Stimulated activated CD4-positive, alpha-beta T cell treated with anti-CD3 and anti-CD28 coated beads, Interleukin-4, amount 100 ng/mL, for 24 hours (primary cell): ENCODE measurements around the gene SNRK.

Experiments used
- DNase-seq: peaks from one replicate; pipeline ENCODE4 v3.0.0-alpha.2; 2020

SNRK gene

DNA sequence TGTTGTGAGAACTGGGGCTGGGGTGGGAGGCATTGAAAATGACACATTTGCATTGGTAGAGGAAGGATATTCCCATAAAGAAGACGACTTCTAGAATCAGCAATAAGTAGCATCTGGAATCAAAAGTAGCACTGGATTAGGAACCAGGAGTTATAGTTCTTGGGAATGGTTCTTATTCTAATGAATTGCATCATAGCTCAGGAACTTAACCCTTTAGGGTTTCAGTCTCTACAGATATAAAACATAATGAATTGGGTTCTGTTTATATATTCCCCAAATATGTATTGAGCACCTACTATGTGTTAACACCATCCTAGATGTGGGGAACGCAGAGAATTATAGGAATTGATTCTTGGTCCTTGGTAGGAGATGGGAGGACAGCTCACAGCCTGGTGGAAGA, 16.3 kb upstream of the SNRK start:
- DNase-seq = no peak

DNA sequence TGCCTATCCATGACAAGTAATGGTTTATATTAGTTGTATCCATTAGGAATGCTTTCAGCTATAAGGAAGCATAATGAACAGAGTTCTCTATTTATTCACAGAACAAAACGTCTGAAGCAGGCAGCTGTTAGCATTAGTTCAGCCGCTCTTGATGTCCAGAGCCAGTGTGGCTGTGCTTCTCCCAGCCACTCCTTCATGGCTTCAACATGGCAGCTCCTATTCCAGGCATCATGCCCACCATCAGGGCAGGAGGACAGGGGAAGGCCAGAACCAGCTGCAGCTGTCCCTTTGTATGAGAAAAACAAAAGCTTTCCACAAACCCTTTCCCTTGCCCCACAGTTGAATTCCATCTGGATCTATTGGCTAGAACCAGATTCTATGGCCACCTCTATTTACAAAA, 12.9 kb upstream of the SNRK start:
- DNase-seq = no peak

DNA sequence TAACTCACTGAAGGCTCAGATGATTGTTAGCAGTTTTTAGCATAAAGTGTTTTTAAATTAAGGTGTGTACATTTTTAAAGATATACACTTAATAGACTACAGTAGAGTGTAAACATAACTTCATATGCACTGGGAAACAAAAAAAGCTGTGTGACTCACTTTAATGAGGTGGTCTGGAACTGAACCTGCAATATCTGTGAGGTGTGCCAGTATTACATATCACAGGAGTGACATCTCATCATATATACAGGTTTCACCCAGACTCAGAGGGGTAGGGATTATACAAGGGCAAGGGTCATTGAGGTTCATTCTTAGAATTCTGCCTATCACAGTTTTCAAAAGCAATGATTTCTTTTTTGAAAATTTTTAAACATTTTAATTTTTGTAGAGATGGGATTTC, 7.3 kb upstream of the SNRK start:
- DNase-seq = no peak

DNA sequence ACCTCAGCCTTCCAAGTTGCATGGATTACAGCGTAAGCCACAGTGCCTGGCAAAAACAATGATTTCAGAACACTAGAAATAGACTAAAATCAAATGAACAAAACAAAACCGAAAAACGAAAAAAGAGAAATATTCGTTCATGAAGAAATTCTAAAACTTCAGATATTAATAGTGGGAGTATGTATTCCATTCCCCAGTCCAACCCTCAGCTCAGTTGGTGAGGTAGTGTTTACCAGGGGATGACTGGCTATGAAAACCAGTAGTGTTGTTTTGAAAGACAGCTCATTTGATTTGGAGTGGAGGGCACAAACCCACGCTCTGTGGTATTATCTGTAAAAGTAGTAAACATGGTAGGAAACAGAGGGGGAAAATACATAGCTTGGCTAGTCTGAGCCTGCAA, 6.8 kb upstream of the SNRK start:
- no peak for DNase-seq

DNA sequence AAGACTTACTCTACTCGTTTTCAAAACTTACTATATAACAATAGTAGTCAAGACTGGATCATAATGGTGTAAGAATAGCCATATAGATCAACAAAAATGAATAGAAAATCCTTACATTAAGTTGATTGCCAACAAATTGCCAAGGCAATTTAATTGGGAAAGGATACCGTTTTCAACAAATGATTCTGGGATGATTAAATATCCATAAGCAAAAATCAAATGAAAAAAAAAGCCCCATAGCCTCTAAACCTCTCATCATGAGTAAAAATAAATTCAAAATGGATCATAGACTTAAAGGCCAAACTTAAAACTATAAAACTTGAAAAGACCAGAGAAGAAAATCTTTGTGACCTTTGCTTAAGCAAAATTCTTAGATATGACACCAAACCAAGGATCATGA, 5.3 kb upstream of the SNRK start:
- DNase-seq = no peak

DNA sequence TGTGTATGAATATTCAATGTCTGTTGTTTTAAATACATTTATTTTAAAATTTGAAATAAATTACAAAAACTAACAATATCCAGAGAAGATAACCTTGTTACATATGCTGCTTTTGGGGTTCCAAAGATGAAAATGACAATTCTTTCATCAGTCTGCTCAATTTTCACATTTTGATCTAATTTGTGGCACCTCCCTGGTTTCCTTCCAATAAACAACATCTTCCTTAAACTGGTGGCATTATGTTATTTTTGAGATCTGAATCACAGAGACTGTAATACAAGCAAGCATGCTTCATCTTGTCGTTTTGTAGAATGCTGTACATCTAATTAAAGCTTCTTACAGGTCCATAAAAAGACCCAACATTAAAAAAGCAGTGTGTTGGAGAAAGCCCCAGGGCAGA, 2.2 kb upstream of the SNRK start:
- DNase-seq = no peak

DNA sequence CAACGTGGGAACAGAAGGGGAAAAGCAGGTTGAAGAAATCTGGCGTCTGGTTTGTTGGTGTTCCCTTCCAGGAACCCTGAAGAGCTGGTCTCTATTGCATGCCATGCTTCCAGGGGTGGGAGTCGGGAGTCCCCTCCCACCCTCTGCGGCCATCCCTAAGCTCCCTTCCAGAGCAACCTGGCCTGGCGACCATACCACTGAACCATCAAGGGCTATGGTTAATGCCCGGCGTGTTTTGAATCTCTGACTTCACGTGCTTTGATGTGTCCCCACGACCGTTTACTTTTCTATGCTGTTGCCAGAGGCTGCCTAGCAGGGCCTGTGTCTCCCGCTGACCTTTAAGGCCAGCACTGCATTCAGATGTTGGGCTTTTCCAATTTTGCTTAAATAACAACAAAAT, 696 bp upstream of the SNRK start:
- no peak for DNase-seq

DNA sequence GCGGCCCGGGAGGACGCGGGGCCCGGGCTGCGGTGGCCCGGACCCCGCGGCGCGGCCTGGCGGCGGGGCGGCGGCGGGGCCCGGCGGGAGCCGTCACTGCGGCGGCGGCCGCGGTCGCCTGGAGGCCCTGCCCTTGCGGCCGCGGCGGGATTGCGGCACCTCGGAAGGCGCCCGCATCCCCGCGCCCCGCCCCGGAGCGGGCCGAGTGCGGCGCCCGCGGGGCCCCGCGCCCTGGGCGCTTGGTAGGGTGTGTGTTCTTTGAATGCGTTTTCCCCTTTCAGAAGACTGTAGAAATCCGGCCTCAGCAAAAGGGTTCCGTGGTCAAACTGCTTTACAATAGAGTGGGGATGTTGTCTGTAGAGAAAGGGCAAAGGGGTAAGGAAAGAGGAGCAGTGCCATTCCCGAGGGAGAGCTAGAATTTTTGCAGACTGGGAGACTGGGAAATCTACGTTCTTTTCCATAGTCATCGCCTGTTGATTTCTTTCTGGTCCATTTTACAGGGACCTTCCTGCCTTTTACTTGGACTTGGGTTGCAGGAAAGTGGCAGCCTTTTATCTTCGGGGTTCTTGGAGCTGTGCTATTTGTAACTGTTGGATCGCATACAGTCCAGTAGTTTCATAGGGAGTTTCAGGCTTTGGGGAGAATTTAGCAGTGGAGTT, 630 bp downstream of the SNRK start:
- no peak for DNase-seq

DNA sequence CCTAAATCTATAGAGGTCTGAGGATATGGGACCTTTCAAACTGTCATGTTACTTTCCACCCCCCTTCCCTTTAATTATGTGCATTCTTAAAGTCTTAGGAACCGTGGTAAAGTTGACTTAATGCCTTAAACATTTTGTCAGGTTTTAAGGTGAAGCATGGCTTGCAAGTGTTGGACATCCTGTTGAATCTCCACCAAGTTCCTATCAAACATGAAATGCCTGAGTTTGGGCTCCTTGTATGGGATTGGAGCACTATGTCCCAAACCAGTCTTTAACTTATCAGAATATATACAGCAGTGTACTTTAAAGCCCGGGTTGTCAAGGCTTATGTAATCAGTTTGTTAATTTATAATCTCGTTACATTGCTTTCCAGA, 1.1 kb downstream of the SNRK start:
- no peak for DNase-seq

DNA sequence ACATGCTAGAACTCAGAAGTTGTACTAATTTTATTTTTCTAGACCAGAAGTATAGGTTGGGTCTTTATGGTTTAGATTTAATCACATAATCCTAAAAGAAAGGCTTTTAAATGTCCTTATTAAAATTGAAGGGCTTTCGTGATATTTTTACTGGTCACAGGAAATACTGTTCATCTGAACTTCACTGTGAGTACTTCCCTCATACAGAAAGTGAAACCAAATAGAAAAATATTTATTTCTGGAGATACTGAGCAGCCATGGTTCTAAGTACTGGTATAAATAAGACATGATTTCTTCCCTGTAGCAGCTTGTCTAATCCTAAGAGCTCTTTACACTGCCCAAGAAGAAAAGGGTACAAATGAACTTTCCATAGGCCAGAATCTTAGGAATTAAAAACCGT, 2.0 kb downstream of the SNRK start:
- no peak for DNase-seq

DNA sequence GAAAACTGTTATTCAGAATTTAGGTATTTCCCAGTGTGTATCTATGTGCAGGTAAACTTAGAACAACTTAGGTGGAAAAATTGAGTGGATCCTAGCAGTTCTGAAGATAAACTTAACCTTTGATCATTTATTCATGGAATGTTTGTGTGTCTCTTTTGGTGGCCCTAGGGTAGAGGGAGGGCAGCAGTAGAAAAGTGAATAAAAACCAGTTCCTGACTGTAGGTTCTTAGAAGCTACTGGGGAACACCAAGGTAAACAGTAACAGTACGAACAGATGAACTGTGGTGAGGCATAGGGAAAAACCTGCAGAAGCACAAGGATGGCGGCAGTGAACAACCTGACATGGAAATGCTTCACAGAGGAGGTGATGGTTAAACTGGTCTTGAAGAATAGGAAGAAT, 2.5 kb downstream of the SNRK start:
- no peak for DNase-seq

DNA sequence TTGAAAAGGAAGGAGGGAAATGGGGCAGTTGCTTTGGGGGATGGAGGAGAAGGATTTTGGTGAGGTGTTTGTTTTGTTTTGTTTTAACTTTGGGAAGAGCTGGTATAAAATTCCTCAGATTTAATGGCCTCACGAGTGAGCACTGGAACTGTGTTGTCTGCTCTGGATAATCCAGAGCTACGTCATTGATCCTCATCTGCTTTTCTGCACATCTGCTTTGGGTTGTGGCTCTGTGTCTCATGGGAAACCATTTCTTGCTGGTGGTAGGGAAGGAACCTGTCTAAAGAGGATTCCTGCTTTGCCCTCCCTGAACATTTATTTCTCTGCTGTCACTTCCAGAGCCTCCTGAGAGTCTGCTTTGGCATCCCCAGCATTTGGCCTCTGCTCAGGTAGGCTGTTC, 3.1 kb downstream of the SNRK start:
- DNase-seq = no peak

DNA sequence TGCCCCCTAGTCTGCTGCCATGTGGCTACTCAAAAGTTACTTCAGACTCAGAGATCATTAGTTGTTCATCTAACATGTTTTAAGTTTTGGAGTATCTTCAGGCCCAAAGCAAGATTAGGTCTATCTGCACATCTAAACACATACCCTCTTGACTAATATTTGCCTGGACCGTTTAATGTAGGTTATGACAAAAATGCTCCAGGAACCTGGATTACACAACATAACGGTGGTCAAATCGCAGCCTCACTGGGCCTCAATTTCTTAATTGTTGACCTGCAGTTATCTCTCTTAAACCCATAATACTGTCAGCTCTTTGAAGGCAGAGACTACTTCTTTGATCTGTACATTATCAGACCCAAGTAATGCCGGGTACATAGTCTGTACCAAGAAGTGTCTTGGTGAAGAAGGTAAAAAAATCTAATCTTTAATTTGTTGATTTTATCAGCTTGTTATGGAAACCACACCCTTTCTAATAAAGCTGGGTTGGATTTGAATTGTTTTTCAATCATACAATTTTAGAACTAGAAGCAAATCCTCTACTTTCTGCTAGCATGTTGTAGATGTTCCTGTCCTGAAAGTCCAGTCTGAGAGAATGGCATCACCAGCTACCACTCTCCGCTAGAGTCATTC, 3.6 kb downstream of the SNRK start:
- DNase-seq = no peak

DNA sequence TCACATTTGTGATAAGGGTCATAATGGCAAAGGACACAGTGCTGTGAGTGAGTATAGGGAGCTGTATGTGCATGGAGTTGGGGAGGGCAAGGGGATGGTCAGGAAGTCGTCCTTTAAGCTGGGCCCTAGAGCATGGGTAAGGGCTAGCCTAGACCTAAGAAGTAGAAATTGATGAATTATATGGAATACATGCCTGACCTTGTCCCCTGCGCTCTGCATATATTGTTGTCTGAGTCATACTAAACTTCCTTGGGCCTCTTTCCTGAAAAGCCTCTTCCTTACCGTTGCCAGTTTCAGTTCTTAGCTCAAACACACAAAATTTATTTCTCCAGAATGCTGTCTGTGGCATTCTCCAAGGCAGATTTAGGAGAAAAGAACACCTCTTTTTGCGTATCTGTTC, 4.6 kb downstream of the SNRK start:
- no peak for DNase-seq

DNA sequence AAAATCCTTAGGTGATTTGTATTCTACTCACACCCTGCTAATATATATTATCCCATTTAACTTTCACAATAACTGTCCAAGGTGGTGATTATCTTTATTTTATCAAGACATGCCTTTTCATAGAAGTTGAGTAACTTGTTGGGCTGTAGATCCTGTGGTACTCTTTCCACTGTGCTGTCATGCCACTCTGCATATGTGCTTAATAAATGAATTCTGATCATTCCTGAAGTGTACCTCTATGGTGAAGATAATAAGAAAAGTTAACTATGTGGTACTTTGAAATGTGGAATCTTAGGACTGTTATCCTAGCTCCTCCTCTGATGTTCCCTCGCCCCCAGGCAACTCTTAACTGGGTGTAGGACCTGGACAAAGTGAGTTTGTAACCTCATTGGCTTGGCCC, 5.2 kb downstream of the SNRK start:
- DNase-seq = no peak

DNA sequence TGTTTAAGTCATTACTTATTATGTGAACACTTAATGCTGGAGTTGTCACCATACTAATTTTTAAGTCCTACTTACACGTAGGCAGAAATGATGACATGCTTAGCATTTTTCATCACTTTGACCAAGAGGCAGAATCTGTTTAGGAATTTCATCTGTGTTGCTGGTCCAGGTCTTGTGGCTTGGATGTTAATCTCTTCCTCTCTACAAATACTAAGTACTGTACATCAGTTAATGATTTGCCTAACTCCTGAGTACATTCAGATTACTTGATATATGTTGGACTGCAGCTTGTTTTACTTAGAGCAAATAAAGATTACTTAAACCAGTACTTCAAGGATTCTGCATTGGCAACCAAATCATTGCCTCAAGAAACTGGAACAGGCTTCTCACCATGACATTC, 8.6 kb downstream of the SNRK start:
- DNase-seq = no peak

DNA sequence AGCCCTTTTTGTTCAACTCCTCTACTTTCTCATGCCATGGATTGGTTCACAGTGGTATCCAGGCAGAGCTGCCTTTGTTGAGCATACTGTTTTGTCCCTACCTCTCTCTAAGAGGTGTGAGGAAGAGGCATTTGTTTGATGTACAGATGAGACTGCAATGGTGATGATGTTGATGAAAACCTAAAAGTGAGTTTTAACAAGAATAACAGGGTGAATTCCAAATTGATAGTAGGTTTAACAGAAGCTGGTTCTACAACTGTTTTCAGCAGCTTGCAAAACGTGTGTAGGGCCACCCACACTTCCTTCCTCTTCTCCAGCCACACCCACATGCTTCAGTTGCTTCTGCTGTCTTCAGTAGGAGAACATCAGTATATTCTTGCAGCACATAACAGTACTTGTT, 10.2 kb downstream of the SNRK start:
- DNase-seq = peak; percentile 50

DNA sequence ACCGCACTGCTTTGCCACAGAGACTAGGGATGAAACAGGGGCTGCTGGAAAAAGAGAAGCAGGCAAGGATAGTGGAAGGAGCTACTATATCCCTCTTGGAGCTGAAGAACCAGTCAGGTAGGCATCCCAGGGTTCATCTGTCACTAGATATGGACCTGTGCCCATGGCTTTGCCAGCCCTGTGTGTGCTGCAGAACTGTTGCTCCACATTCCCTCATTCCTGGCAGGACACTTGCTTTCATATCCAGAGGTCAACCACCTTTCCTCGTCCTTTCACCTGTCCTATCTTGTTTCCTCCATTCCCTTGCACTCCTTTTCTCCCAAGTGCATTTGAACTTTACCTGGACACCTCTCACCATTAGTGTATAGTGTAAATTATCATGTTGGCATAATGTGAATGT, 12.0 kb downstream of the SNRK start:
- no peak for DNase-seq

DNA sequence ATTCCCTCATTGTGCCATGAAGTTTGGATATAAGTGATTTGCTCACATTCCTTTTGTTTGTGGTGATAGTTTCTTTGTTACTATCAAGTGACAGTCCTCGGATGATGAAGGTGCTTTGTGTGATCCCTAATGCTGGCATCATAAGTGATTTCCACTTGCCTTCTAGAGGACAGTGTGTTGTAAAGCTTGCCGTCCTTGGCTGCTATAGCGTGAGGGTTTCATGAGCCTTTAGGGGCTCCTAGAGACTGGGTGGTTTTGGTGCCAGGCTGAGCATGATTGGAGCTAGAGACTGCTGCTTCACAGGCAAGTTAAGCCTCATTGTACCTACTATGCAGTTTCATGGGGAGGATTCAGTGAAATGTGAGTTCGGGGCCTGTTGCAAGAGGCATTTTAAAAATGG, 12.4 kb downstream of the SNRK start:
- DNase-seq = no peak

DNA sequence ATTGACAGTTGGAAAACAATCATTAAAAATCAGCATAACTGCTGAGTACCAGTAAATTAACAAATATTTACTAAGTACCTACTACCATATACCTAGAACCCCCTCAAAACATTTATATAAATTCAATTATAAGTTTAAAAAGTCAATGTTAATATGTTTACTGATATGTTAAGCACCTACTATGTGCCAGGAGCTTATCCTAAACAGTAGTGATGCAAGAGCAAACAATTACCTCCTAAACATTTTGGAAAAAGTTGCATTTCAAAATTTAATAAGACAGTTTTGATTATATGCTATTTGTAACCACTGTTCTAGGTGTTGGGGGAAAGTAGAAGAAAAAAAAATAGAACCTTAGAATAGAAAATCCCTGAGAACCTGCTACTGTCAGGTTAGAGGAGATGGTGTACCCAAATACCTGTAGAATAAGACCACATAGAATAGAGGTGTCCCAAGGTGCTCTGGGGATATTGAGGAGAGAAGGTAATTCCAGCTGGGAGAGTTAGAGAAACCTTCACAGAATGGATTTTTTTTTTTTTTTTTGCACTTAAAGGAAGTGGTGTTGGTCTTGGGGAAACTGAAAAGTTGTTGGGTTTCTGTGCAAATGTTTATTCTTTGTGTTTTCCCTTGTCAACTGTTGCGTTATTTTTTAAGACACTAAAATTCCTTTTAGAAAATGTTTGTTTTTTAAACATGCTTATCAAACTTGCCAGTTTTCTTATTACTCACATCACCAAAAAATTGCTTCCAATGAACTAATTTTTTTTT, 16.0 kb downstream of the SNRK start:
- DNase-seq = no peak

DNA sequence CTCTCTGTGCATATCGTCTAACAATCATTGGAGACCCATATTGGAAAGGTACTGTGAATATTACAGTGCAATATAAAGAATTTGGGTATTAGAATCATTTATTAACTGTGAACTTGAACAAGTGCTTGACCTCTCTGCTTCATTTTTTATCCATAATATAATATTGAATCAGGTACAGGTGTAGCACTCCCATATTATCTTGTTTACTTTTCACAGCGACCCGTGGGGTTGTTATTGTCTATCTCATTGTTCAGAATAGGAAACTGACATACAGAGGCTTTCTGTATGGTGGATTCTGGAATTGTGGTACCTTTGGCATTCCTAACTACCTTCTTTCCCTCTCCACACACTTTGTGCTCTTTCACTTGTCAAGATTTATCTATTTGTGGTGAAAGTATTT, 17.8 kb downstream of the SNRK start:
- no peak for DNase-seq

DNA sequence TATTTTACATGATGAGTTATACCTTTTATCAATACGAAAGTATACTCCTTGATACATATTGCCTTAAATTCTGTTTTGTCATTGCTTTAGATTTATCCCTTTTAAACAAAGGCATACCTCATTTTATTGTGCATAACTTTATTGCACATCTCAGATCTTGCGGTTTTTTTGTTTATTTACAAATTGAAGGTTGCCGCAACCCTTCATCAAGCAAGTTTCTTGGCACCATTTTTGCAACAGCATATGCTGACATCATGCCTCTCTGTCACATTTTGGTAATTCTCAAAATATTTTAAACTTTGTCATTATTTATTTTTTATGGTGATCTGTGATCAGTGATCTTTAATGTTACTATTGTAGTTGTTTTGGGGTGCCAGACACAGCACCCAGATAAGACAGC, 20.9 kb downstream of the SNRK start:
- DNase-seq = no peak

DNA sequence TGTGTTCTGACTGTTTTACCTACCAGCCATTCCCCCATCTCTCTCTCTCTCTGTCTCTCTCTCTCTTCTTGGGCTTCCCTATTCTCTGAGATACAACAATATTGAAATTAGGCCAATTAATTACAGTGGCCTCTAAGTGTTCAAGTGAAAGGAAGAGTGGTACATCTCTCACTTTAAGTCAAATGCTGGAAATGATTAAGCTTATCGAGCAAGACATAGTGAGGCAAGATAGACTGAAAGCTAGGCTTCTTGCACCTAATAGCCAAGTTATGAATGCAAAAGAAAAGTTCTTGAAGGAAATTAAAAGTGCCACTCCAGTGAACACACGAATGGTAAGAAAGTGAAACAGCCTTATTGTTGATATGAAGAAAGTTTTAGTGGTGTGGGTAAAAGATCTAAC, 21.3 kb downstream of the SNRK start:
- DNase-seq = no peak
